Renal pelvis (tissue), 12 donors: ENCODE measurements around the gene PRKG1. TPM values are rescaled to one million over a fixed set of nuclear protein-coding genes. Genes with fewer than 3 reads are reported as not detected.

ENCODE experiments used
- DNase-seq: peaks from one replicate; pipeline ENCODE4 v3.0.0-alpha.2; 2013
- long read RNA-seq, 16 experiments: transcript quantifications; one replicate each; lab custom pipeline, GENCODE V29; 2026
- polyA plus RNA-seq, 3 donors: library from polyadenylated mRNA; unstranded; fragments of 120-200 nt; gene quantifications; one replicate each; pipeline ENCODE4 v1.2.1, GENCODE V29; 2013; ENCODE audit not compliant: insufficient read length in 3 of 3

PRKG1 gene
- polyA plus RNA-seq, result 10 to 100 TPM; 10.7 to 12.2 (median 11.3) TPM
- long read RNA-seq, donor 1, result 0 reads
- long read RNA-seq, donor 2, result 0 reads
- long read RNA-seq, donor 3, result 0 reads
- long read RNA-seq, donor 4, result 0 reads
- long read RNA-seq, donor 5, result 0 reads
- long read RNA-seq, donor 6, result 0 reads
- long read RNA-seq, donor 7, partial matches to known transcripts, result 67 of 67 reads
- long read RNA-seq, donor 7, other reads (novel, unspliced or antisense), result 0 of 67 reads
- long read RNA-seq, donor 8, result 0 reads
- long read RNA-seq, donor 9, partial matches to known transcripts, result 0 of 1 reads
- long read RNA-seq, donor 9, other reads (novel, unspliced or antisense), result 0 of 1 reads
- long read RNA-seq, donor 10, result 0 reads
- long read RNA-seq, donor 11, result 0 reads
- long read RNA-seq, donor 12, result 0 reads
- long read RNA-seq, donor 13, result 0 reads
- long read RNA-seq, donor 14, result 0 reads
- long read RNA-seq, donor 15, result 0 reads
- long read RNA-seq, donor 16, result 0 reads

DNA sequence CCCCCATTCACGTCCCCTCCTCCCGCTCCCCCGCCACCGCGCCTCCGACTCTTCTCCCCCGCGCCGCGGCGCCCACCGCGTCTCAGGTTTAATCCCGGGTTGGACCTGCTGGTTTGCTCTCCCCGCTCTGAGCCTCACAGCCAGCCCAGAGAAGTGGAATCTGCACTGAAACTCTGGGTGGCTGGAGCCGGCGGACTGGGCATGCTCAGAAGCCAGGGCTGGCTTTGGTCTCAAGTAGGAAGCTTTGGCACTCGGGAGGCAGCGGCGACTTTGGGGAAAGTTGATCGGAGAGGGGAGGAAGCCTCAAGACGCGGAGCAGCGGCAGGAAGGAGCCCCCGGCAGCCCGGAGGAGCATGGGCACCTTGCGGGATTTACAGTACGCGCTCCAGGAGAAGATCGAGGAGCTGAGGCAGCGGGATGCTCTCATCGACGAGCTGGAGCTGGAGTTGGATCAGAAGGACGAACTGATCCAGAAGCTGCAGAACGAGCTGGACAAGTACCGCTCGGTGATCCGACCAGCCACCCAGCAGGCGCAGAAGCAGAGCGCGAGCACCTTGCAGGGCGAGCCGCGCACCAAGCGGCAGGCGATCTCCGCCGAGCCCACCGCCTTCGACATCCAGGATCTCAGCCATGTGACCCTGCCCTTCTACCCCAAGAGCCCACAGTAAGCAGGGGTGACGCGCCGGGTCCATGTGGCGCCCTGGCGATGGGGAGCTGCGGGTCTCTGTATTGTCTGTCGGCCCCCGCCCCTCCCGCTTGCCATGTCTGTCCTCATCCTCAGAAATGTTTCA lies at the start of gene PRKG1:
TSS of gene PRKG1 (plus strand) at position 250 of the 791 bp plus-strand sequence.
- peak; percentile 85 for DNase-seq

DNA sequence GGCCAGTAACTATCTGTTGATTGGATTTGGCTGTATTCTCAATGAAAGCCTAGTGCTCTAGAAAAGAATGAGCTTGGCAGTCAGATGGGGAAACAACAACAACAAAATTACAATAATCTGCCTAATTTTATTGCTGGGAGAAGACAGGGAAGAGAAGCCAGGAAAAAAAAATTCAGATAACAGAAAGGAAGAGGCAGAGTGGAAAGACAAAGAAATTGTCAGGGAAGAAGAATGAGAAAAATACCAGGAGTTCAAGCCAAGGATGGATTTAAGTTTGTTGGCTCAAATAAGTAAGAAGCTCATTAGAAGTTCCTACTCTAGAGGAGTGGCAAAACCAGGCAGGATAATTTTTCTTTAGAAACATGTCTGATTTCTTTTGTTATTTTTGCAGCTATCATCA lies 45.9 kb upstream of the PRKG1 start:
- DNase-seq, result no peak

DNA sequence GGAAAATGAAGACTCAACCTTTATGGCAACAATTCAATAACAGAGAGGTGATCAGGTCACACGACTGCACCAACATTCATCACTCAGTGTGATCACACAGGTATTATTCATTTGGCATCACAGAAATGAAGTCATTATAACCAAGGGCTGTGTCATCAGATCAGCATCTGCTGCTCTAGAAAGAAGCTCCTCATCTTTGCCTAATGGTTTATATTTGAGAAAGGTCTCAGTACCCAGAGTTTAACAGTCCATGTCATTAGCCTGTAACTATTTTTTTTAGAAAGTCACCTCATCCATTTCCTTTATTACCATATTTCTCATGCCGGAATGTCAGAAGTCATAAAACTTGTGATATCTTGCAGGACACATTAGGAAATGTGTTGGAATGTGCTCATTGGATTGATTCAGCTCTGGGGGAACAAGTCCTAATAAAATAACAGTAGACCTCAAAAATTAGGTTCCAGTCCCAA lies 45.1 kb upstream of the PRKG1 start:
- no peak for DNase-seq

DNA sequence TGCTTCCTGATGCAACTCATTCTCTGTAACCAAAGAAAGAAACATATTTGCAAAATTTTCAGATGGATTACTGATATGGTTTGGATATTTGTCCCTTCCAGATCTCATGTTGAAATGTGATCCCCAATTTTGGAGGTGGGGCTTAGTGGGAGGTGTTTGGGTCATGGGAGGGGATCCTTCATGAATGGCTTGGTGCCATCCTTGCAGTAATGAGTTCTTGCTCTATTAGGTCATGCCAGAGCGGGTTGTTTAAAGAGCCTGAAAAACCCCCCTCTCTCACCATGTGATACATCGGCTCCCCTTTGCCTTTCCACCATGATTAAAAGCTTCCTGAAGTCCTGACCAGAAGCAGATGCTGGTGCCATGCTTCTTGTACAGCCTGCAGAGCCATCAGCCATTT lies 43.8 kb upstream of the PRKG1 start:
- no peak for DNase-seq

DNA sequence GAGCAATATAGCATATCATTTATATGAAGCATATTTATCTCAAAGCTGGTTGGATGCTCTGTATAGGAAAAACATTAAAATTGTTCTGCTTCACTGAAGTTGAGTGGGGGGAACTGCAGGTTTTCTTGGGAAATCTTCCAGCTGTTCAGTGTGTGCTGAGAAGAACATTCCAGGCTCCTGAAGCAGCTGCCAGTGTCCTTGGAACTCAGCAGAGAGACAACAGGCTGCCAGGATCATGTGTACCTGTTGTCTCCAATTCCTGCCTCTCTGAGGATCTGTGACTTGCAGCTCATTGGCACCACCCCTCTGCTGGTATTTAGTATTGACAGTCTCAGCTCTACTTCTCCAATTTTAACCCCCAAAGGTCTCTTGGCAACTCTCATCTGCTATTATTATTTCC lies 42.3 kb upstream of the PRKG1 start:
- no peak for DNase-seq

DNA sequence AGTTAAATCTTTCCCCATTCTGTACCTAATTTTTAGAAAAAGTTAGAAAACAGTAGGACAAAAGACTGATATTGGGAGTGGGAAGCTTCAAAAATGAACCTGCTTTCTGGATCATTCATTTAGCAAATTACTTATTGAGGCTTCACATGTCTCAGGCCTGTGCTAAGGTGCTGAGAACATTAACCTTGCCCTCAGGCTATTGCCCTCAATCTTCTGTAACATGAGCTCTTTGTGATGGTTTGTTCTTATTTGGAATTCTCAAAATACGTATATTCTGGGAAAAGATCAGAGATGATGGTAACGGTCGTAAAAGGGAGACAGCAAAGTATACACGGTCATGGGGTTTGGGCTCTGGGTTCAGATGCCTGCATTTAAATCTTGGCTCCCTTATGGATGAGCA lies 39.5 kb upstream of the PRKG1 start:
- DNase-seq, result no peak

DNA sequence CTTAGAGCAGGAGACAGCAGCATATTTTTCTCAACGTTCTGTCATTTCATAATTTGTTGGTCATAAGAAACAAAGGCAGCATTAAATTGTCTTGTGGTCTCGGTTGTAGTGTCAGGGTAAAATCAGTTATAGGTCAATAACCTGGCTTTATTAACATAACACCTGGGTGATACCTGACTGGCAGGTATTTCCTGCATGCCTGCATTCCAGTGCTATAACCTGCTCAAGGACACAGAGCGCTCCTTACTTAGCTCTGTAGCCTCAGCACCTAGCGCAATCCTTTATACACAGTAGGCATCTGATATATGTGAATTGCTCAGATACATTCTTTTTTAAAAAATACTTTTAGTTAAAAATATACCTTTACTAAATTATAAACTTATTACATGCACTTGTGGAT lies 38.9 kb upstream of the PRKG1 start:
- DNase-seq, result no peak

DNA sequence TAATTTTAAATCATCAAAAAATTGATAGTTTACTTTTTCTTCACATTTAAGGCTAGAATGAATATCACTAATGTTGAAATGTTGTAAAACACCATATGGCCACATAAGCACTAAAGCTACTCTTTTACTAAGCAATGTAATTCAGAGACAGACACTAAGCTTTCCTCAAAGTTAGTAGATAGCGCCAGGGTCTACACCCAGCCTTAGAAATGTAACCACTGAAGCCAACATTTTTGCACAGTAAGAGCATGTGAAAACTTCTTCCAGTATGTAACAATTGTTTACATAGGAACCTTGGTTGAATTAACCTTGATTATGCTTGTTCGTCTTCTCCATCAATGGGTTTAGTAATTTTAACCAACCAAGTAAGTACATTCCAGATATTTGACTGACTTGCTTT lies 28.4 kb upstream of the PRKG1 start:
- no peak for DNase-seq

DNA sequence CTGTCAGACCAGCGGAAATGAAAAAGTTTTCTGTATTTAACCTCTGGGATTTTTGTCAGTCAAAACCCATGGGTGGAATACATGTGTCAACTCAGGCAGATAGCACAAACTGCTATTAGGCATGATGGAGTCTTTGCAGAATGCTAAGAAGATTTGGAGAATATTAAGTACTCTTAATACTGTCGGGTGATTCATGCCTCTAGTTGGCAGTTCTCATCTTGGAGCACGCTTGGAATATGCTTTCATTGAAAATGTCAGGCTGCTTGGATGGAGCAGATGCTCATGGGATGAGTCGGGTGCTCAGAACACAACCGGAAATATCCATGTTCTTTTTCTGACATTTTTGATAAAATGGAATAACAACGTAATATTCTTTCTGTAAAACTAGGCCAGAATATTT lies 27.6 kb upstream of the PRKG1 start:
- no peak for DNase-seq

DNA sequence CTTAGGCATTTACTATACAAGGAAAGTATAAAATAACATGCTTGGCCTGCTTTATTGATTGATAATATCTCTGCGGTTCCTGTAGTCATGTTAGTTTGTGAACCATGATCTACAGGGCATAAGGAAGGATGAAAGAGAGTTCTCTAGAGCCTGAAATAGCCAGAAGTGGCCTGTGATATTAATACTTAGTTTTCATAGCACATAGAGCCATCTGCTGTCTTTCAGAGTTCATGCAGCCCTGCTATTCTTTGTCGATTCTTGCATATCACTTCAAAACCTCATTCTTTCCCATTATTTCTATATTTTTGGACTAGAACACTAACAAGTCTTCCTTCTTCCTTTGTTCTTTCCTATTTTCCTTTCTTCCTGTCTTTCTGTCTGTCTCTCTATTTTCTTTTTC lies 26.4 kb upstream of the PRKG1 start:
- no peak for DNase-seq

DNA sequence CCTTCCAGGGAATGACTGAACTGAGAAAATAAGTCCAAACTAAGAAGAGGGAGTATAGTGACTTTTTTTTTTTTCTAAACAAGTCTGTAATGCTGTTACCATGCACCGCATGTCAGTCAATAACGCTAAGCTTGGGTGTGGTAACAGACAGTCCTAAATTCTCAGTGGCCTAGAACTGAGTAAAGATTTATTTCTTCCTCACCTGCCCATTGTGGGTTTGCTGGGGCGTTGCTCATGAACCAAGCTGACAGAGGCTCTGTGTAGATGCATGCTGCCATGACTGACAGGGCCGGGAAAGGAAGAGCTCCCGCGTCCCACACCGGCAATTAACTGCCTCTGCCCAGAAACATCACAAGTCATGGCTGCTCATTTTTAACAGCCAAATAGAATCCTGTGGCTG lies 25.5 kb upstream of the PRKG1 start:
- no peak for DNase-seq

DNA sequence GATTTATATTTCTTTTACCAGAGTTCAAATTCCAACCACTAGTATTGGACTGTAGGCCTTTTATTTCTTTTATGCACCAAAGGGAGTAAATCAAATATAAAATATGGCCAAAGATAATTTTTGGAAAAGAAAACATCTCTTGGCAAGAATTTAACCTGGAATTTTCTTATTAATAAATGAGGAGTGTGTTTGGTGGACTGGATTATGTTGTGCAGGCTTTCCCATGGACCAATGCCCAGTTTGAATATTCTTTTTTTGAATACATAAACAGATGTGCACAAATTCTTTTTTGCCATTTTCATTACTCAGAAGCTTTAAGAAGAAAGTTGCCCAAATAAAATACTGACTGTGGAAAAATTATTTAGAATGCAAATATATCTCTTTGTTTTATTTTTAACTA lies 22.1 kb upstream of the PRKG1 start:
- DNase-seq, result no peak

DNA sequence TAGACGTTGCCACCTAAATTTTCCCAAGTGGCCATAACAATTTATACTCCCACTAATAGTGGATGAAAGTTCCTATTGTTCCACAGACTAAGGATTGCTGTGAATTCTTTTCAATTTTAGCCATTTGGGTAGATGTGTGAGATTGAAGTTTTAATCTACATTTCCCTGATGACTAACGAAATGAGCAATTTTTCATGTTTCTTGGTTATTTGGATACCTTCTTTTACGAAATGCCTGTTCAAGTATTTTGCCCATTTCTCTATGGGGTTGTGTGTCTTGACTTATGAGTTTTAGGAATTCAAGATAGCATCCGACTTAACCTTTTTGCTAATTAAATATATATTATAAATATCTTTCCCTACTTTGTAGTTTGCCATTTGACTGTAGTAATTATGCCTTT lies 16.4 kb upstream of the PRKG1 start:
- no peak for DNase-seq

DNA sequence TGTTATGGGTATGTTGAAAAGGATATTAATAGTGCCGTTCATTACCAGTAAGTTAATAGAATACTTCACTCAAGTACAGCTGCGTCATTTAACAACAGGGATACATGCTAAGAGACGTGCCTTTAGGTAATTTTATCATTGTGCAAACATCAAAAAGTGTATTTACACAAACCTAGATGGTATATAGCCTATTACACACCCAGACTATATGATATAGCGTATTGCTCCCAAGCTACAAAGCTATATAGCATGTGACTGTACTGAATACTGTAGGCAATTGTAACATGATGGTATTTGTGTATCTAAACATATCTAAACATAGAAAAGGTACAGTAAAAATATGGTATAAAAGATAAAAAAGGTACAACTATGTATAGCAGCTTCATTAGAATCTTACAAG lies 11.1 kb upstream of the PRKG1 start:
- no peak for DNase-seq

DNA sequence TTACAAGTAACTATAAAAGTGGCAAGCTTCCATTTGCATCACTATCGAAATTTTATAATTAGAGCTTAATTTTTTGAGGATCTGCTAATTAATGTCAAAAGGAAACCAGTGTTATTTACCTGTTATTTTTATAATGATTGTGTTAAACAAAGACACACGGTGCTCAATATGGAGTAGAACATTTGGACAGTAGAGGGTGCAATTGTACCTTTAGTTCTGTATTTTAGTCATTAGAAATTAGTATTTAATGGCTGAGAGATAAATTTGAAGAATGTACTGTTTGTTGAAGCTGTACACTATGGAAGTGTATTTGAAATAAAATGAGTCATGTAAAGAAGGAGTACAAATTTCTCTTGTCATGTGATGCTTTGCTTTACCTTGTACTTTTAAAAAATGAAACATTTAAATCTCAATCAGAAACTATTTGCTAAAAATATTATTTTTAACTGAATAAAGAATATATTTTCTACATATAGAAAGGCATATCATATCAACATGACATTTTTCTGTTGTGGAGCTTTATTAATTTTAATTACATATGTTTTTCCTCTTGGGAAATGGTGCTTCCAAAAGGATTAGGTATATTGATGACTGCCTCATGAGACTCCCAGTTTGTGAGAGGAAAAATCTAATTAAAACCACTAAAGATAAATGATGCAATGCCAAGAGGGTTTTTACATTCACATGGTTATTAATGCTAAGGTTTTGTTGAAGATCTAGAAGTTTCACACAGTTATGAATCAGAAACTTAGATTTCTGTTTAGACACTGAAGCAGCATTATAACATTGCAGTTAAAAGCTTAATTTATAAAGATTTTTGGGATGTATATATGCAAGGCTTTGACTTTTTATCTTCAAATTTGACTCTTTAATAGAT lies 10.4 kb upstream of the PRKG1 start:
- DNase-seq, result peak; percentile 45

DNA sequence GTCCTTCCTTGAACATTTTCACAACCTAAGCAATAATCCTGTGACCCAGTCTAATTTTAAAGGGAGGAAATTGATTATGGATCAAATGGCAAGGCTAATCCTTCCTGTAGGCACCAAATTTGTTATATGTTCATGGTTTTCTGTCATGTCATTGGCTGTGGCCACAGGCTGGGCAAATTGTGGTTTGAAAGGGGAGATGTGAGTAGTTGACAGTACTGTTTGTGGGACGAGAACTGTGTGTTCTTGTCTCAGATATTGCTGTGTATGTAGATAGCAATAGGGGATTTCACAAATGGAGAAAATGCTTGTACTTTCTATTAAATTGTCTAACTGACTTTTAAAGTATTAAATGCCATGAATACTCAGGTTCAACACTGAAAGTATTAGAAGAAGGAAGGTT lies 8.1 kb upstream of the PRKG1 start:
- no peak for DNase-seq

DNA sequence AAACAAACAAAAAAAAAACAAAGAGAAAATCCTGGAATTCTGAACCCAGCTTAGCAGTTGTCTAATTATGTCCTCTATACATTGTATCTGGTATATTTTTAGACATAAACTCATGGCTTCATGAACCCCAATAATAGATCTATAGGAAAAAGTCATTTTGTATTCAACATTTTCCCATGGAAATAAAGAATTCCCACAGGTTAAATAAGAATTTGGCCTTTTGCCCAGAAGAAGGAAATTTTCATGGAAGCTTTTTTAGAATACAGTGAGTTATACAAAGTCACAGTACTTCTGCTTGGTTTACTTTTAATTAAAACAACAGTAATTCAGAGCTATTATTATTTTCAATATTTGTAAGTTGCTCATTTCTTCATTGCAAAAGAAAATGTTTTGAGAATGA lies 2.1 kb upstream of the PRKG1 start:
- DNase-seq, result no peak

DNA sequence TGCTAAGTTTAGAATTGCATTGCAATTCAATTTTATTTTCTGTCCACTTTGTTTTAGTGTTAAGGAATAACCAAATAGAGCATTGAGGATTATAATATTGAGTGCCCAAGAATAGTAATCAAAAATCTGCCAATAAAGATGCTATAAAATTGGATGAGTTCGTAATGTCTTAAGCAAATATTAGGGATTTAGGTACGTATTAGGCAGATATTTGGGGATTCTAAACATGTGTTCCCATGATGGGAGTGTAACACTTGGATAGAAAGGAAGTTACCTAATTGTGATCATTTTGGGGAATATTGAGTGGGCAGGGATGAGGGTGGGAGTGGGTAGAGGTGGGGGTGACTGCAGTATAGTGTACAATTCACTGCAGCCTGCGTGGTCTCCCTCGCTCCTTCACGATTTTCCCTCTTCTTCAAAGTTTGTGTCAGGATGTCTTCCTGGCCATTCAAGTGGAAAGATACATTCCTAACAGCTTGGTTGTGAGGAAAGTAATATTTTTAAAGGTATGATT lies 1.3 kb upstream of the PRKG1 start:
- no peak for DNase-seq

DNA sequence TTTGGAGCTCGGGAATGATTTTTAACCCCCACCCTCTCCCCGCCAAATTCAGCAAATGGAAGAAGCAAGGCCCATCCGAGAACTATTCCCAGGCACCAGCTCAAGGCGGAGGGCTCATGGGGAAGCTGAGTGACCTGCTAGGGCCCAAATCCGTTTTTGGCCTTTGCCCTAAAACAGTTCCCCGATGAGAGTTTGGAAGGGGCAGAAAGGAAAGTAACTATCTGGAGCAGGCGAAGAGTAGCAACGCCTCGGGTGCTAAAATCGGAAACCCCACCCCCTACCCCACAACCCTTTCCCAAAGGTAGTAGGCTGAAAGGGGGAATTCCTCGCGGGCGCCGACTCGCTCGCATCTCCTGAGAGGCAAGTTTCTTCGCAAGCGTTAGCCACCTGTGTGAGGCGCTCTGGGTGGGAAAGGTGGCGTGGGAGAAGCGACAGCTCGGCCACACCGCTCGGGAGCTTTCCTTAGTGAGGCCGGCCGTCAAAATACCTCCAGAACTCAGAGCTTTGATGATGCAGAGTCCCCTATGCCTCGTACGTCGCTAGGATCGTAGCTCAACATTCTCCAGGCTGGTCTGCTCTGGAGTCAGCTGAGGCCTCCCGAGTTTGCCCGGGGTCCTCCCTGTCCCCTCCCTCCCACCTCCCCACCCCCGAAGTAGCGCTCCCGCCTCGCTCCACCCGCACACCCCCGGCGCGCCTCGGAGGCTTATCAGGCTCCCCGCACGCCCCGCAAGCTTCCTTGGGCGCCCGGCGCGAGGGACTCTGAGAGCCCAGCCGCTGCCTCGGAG lies 642 bp upstream of the PRKG1 start:
- peak; percentile 42 for DNase-seq

DNA sequence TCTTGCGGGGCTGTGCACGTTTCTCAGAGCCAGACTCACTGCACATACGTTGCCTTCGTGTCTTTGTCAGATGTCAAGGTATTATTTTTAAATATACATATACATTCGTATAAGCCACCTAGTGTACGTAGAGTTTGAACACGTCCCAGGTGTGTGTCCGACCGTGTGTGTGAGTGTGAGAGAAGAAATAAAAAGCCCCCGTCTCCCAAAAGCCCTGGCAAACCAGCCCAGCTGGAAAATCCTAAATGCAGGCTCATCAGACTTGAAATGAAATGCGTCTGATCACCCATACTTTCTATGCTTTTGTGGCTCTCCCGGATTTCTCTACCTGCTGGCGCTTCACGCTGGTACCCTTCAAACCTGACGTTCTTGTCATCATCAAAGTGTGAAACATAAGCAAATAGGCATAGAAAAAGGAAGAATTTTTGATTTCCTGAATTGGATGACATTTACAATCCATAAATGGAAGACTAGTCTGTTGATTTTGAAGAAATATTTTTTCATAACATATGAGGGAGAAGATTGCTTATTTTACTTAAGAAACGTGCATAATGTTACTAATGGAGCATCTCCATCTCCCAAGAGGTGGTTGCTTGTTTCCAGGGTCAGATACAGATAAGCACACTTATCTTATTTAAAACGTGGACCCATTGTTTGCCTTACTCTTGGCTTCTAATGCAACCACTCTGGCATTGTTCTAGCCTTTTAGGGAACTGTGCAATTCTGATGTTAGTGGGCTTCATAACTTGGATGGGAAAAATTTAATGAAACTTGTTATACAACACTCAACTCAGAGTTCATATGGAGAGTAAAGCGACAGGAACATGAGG lies 971 bp downstream of the PRKG1 start:
- no peak for DNase-seq
